Posterior vena cava (tissue), 2 donors: ENCODE data around the gene IL27RA. TPM values are rescaled to one million over a fixed set of nuclear protein-coding genes. Genes with fewer than 3 reads are reported as not detected.
"Not testable (repeated sequence)": the region's sequence is repeated elsewhere in the genome, so short reads cannot be mapped to it uniquely, and the experiment has no call there.

ENCODE experiments used
- DNase-seq: peaks from one replicate; pipeline ENCODE4 v3.0.0-alpha.2; 2020; ENCODE audit warnings: low spot score
- intact Hi-C, 2 donors: fragments of 100-400 bp; cut with DNase I; formaldehyde crosslinking; loops; one replicate each; pipeline versions ENCODE4 v1.14.1 to v1.14.2; 2022 to 2023
- total RNA-seq, 2 donors: library from RNA; stranded (reverse); fragmentation: NEBNext Ultra II Directional; extraction: Animal tissue kit (Norgen Biotek cat#: 25700); gene quantifications; one replicate each; pipeline ENCODE4 v1.2.1, GENCODE V29; 2021
- donor health status: DM: yes; HTN: yes; CAD: no.
- donor health status: DM: yes; HTN: yes; CAD: no.

Gene IL27RA
- total RNA-seq, 2 donors from 2014 or later = 3.6 to 5.3 TPM

GRCh38 chr19:14022469-14022868, 9.1 kb upstream of the IL27RA start:
- intact Hi-C loops = no loop called here
- DNase-seq = no peak

- intact Hi-C loops = no loop called here
- peak; percentile 83 for DNase-seq
Observed at GRCh38 chr19:14023404-14024235, 7.9 kb upstream of the IL27RA start.

- intact Hi-C loops, DNase-seq: not testable (repeated sequence)
Observed at GRCh38 chr19:14026652-14027192, 4.8 kb upstream of the IL27RA start.

GRCh38 chr19:14027856-14028450, 3.6 kb upstream of the IL27RA start, which contains the start of gene RLN3:
RLN3 (plus strand) TSS chr19:14028148; CDS start chr19:14028205, 57 bp downstream.
- intact Hi-C loops = no loop called here
- DNase-seq = no peak

GRCh38 chr19:14028901-14029300, 2.7 kb upstream of the IL27RA start:
- intact Hi-C loops = no loop called here
- DNase-seq = no peak

GRCh38 chr19:14030997-14031718, 404 bp upstream of the IL27RA start:
- DNase-seq = no peak
- intact Hi-C loops = no loop called here

GRCh38 chr19:14033946-14034345, 2.4 kb downstream of the IL27RA start:
- DNase-seq = no peak
- intact Hi-C loops = no loop called here

GRCh38 chr19:14035159-14035558, 3.6 kb downstream of the IL27RA start:
- intact Hi-C loops, DNase-seq: not testable (repeated sequence)

GRCh38 chr19:14035706-14036105, 4.1 kb downstream of the IL27RA start:
- intact Hi-C loops = no loop called here
- DNase-seq = no peak

GRCh38 chr19:14039181-14039580, 7.6 kb downstream of the IL27RA start:
- DNase-seq = no peak
- intact Hi-C loops = no loop called here

- intact Hi-C loops, DNase-seq: not testable (repeated sequence)
Observed at GRCh38 chr19:14042659-14043608, 11.4 kb downstream of the IL27RA start.

- intact Hi-C loops = not testable (repeated sequence)
Observed at GRCh38 chr19:14047866-14048265, 16.3 kb downstream of the IL27RA start.

GRCh38 chr19:14048443-14049153, 17.0 kb downstream of the IL27RA start:
- intact Hi-C loops = no loop called here
- DNase-seq = no peak

More at GRCh38 chr19:14047866-14048265, 16.3 kb downstream of the IL27RA start:
- DNase-seq = not testable (repeated sequence)

GRCh38 chr19:14050512-14050911, 18.9 kb downstream of the IL27RA start:
- no peak for DNase-seq
- intact Hi-C loops = no loop called here

GRCh38 chr19:14050961-14051360, 19.4 kb downstream of the IL27RA start:
- intact Hi-C loops, DNase-seq: not testable (repeated sequence)

- intact Hi-C loops = no loop called here
- no peak for DNase-seq
Observed at GRCh38 chr19:14051980-14052379, 20.4 kb downstream of the IL27RA start.

- DNase-seq = no peak
- intact Hi-C loops = no loop called here
Observed at GRCh38 chr19:14052470-14052869, 20.9 kb downstream of the IL27RA start.

GRCh38 chr19:14053032-14053431, 21.5 kb downstream of the IL27RA start:
- DNase-seq = no peak
- intact Hi-C loops = no loop called here
